Activated T-cell treated with anti-CD3 and anti-CD28 coated beads, Interleukin-2, amount 50 U/mL, for 72 hours (primary cell): ENCODE results near the gene ALG9. TPM values are rescaled to one million over a fixed set of nuclear protein-coding genes. Genes with fewer than 3 reads are reported as not detected.

ENCODE experiments used
- ATAC-seq, 2 donors: fragments of 150-1000 bp; cut with Tn5 transposase; replicated peaks in 1 of 2; 2 replicates each; pipeline ENCODE4 v1.10.0; 2021; ENCODE audit warnings: moderate library complexity in 2 of 2, mild to moderate bottlenecking in 1 of 2
- DNase-seq, 2 donors: peaks; one replicate each; pipeline ENCODE4 v3.0.0; 2021 to 2022; ENCODE audit warnings: mixed read lengths in 1 of 2
- H3K27ac Mint-ChIP-seq: one replicate; pipeline ENCODE4 v1.8.0; 2022; ENCODE audit warnings: mild to moderate bottlenecking, moderate library complexity, mixed read lengths
- H3K27me3 Mint-ChIP-seq: one replicate; pipeline ENCODE4 v1.8.0; 2022; ENCODE audit warnings: low read depth, mixed read lengths
- H3K36me3 Mint-ChIP-seq, 2 donors: one replicate each; pipeline ENCODE4 v1.8.0; 2022; ENCODE audit warnings: mixed read lengths in 2 of 2, mild to moderate bottlenecking in 1 of 2; ENCODE audit not compliant: insufficient read depth in 2 of 2
- H3K4me1 Mint-ChIP-seq: one replicate; pipeline ENCODE4 v1.8.0; 2022; ENCODE audit warnings: low read depth, mixed read lengths
- H3K4me3 Mint-ChIP-seq, 2 donors: one replicate each; pipeline ENCODE4 v1.8.0; 2022; ENCODE audit warnings: mild to moderate bottlenecking in 2 of 2, mixed read lengths in 2 of 2, moderate library complexity in 2 of 2
- H3K9me3 Mint-ChIP-seq, 2 donors: one replicate each; pipeline ENCODE4 v1.8.0; 2022; ENCODE audit warnings: mixed read lengths in 2 of 2
- total RNA-seq, 2 donors: library from RNA; stranded (reverse); gene quantifications; one replicate each; pipeline ENCODE4 v1.2.3, GENCODE V29; 2022

The ALG9 gene, protein sequence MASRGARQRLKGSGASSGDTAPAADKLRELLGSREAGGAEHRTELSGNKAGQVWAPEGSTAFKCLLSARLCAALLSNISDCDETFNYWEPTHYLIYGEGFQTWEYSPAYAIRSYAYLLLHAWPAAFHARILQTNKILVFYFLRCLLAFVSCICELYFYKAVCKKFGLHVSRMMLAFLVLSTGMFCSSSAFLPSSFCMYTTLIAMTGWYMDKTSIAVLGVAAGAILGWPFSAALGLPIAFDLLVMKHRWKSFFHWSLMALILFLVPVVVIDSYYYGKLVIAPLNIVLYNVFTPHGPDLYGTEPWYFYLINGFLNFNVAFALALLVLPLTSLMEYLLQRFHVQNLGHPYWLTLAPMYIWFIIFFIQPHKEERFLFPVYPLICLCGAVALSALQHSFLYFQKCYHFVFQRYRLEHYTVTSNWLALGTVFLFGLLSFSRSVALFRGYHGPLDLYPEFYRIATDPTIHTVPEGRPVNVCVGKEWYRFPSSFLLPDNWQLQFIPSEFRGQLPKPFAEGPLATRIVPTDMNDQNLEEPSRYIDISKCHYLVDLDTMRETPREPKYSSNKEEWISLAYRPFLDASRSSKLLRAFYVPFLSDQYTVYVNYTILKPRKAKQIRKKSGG
- total RNA-seq: 10 to 100 TPM; 46.1 to 52.5 TPM

DNA sequence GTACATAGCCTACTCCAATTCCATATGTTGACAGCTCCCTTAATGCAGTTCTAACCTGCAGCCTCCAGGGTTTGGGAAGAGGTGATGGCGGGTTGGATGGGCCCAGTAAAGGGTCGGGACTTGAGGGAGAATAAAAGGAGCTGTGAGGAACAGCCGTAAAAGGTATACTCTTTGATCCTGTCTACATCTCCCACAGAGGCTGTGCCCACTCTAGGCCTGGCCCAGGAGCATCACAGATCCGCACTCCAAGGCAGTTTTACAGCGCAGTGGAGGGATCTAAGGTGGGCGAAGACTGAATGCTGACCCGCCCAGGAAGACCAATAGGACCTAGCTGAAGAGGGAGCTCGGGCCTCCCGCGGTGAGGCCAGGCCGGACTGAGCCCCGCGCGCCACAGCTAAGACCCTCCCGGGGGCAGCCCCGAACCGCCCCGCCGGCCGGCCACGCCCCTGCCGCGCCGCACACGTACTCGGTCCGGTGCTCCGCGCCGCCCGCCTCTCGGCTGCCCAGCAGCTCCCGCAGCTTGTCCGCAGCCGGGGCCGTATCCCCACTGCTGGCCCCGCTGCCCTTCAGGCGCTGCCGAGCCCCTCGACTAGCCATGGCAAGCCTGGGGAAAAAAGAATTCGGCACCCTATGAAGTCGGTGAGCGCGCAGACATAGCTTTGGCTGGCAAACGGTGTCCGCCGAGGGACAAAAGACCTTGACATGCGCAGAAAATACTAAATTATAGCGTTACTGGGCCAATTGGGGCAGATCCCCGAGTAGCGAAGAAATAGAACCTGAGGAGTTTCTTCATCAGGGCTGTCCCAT lies at the start of gene ALG9:
Gene ALG9 (minus strand): TSS at position 696 of the 807 bp plus-strand sequence. CDS start 99 bp downstream, at position 597.
- ATAC-seq: peak; percentile 95 to 96
- H3K36me3 Mint-ChIP-seq: peaks cover 10 to 19% of the 10 kb centered on the region in 2 donors
- peak within 1 kb of the TSS; percentile 98 for H3K27ac Mint-ChIP-seq

DNA sequence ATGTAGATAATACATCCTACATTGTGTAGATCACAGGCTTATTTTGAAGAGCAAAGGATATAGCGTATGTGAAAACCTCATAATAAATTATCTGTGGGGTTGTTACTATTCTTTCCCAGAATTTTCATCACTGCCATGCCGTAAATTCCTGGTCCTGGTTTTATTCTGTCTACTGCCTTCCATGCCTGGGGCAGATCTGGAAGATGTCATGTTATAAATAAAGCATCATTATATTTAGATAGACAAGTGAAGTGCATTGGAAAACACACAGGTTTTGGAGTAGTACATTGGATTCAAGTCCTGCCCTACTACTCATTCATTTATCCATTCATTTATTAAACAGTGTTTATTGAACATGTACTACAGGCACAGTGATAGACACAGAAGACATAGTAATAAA lies 49.5 kb upstream of the ALG9 start:
- Mint-ChIP-seq H3K27ac (no peak overlapping the region), H3K4me3 (no peak overlapping the region), H3K9me3 (no peaks in the 10 kb centered on the region), H3K36me3 (no peaks in the 10 kb centered on the region), H3K27me3 (peaks cover 21% of the 10 kb centered on the region), H3K4me1 (peaks cover 4% of the 10 kb centered on the region)
- ATAC-seq (no peak), DNase-seq (no peak)

More for the DNA sequence above, at the start of gene ALG9:
- H3K4me3 Mint-ChIP-seq: peak within 1 kb of the TSS; percentile 91
- H3K9me3 Mint-ChIP-seq: no peaks in the 10 kb centered on the region
- peak; percentile 88 to 91 for DNase-seq
- H3K4me1 Mint-ChIP-seq: peaks cover 29% of the 10 kb centered on the region
- H3K27me3 Mint-ChIP-seq: no peaks in the 10 kb centered on the region

DNA sequence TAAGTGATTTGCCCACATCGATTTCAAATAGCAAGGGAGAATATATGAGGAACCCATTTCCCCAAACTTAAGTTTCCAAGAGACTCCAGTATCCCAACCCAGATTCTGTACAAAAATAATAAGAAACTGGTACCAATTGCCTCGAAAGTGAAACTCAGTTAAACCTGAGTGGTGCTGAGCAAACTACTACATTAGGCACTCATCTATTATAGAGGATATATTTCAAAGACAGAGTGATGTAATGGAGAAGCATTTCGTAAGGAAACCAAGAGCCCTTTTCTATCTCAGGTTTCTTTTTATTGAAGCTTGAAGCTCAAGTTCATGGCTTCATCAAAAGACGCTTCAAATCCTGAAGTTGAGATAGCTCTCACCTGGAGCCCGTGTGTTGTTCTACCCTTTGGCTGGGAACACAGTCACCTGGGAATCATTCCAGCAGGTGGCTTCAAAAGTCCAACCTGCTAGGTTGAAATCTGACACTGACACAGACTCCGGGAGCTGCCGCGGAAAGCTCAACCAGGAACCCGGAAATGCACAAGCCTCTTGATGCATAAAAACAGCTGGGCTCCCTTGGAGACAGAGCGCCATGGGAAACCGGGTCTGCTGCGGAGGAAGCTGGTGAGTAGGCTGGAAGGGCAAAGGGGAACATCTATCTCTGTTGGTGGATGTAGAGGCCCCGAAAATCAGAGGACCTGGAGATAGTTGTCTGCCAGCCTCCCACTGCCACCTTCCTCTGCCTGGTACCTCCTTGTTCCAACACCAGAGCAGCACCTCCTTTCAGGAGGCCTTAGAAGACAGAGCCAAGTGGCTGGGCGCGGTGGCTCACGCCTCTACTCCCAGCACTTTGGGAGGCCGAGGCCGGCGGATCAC lies 47.2 kb upstream of the ALG9 start, which contains the start of gene C11orf52:
Gene C11orf52 (plus strand): TSS at position 524 of the 867 bp plus-strand sequence. CDS start 60 bp downstream, at position 584.
- peaks cover 27% of the 10 kb centered on the region for H3K27me3 Mint-ChIP-seq
- no peak for DNase-seq
- H3K9me3 Mint-ChIP-seq: no peaks in the 10 kb centered on the region
- H3K36me3 Mint-ChIP-seq: no peaks in the 10 kb centered on the region
- no peak within 1 kb of the TSS for H3K4me3 Mint-ChIP-seq
- no peak for ATAC-seq
- no peak within 1 kb of the TSS for H3K27ac Mint-ChIP-seq
- H3K4me1 Mint-ChIP-seq: no peaks in the 10 kb centered on the region

DNA sequence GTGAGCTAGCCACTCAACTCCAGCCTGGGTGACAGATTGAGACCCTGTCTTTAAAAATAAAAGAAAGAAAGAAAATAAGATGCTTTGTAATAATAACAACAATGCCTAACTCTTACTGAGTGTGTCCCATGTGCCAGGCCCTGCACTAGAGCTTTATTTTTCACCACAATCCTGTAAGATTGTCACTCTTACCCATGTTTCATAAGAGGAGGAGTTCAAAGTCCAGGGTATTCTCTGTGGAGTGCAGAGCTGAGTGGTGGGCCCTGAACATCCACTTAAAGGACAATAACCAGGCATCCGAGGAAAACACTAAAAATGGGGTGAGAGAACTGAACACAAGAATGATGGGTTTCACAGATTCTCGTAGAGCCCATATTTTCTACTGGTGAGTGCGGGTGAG lies 46.4 kb upstream of the ALG9 start:
- H3K4me1 Mint-ChIP-seq: no peaks in the 10 kb centered on the region
- DNase-seq: no peak
- H3K4me3 Mint-ChIP-seq: no peak overlapping the region
- no peak for ATAC-seq
- H3K27ac Mint-ChIP-seq: no peak overlapping the region
- no peaks in the 10 kb centered on the region for H3K36me3 Mint-ChIP-seq
- H3K27me3 Mint-ChIP-seq: peaks cover 27% of the 10 kb centered on the region
- H3K9me3 Mint-ChIP-seq: no peaks in the 10 kb centered on the region

DNA sequence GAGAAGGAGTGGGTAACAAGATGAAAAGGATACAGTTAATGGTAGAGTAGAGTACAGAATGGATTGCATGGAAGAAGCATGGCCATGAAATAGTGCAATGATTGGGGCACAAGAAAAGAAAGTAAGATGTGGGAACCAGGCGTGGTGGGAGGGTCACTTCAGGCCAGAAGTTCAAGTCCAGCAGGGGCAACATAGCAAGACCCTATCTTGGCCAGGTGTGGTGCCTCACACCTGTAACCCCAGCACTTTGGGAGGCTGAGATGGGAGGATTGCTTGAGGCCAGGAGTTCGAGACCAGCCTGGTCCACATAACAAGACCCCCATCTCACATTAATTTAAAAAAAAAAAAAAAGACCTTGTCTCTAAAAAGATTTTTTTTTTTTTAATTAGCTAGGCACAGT lies 45.9 kb upstream of the ALG9 start:
- H3K27me3 Mint-ChIP-seq: peaks cover 27% of the 10 kb centered on the region
- no peaks in the 10 kb centered on the region for H3K4me1 Mint-ChIP-seq
- H3K4me3 Mint-ChIP-seq: no peak overlapping the region
- H3K9me3 Mint-ChIP-seq: no peaks in the 10 kb centered on the region
- no peaks in the 10 kb centered on the region for H3K36me3 Mint-ChIP-seq
- H3K27ac Mint-ChIP-seq: no peak overlapping the region
- DNase-seq (no peak), ATAC-seq (no peak)

DNA sequence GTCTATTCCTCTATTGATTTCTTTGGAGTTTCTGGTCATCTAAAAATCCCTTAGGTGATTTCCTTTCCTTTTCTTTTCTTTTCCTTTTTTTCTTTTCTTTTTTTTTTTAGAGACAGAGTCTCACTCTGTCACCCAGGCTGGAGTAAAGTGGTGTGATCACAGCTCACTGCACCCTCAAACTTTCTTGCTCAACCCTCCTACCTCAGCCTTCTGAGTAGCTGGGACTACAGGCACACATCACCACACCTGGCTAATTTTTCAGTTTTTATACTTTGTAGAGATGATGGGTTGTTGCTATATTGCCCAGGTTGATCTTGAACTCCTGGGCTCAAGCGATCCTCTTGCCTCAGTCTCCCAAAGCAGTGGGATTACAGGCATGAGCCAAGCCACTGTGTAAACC lies 45.4 kb upstream of the ALG9 start:
- H3K27me3 Mint-ChIP-seq: peaks cover 28% of the 10 kb centered on the region
- H3K4me1 Mint-ChIP-seq: no peaks in the 10 kb centered on the region
- H3K27ac Mint-ChIP-seq: no peak overlapping the region
- ATAC-seq (no peak), DNase-seq (no peak)
- H3K4me3 Mint-ChIP-seq: no peak overlapping the region
- H3K9me3 Mint-ChIP-seq: no peaks in the 10 kb centered on the region
- H3K36me3 Mint-ChIP-seq: no peaks in the 10 kb centered on the region

DNA sequence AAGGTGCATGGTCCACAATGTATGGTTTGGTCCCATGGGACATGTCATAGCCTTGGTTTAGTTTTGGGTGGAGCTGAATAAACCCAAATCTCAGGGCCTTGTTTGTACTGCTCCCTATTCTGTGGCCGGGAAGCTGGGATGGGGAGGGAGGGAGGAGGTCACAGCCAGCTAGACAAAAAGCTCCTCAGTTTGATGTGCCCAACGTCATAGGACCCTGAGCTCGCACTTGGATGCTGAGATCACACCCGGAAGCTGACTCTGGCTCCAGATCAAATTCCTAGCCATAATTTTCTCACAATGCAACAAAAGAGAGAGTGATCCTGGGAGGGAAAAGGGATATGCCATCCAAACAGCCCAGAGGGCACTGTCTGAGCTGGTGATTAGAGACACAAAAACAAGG lies 42.6 kb upstream of the ALG9 start:
- no peak overlapping the region for H3K27ac Mint-ChIP-seq
- H3K36me3 Mint-ChIP-seq: no peaks in the 10 kb centered on the region
- ATAC-seq (no peak), DNase-seq (no peak)
- no peaks in the 10 kb centered on the region for H3K9me3 Mint-ChIP-seq
- no peak overlapping the region for H3K4me3 Mint-ChIP-seq
- H3K4me1 Mint-ChIP-seq: no peaks in the 10 kb centered on the region
- peaks cover 44% of the 10 kb centered on the region for H3K27me3 Mint-ChIP-seq

DNA sequence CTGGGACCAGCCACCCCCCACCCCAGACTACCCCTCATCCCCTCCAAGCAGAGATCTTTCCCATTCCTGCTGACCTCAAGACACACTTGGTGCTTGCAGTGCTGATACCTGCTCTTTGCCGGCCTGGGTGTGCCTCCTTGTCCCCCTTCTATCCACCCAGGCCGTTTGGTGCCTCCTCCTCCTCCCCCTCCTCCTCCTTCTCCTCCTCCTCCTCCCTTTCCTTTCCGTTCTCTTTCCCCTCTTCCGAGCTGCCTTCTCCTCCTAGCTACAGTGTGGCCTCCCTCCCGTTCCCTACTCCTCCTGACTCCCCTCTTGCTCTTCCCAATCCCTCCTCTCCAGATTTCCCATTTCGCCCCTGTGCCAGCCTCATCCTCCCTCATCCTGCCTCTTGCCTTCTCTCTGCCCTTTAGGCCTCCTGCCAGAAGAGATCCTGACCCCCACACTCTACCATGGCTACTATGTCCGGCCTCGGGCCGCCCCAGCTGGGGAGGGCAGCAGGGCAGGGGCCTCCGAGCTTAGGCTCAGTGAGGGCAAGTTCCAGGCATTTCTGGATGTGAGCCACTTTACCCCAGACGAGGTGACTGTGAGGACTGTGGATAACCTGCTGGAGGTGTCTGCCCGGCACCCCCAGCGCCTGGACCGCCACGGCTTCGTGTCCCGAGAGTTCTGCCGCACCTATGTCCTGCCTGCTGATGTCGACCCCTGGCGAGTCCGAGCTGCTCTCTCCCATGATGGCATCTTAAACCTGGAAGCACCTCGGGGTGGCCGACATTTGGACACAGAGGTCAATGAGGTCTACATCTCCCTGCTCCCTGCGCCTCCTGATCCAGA lies 41.9 kb upstream of the ALG9 start:
- Mint-ChIP-seq H3K27ac (no peak overlapping the region), H3K4me1 (no peaks in the 10 kb centered on the region), H3K27me3 (peaks cover 44% of the 10 kb centered on the region), H3K9me3 (no peaks in the 10 kb centered on the region), H3K4me3 (no peak overlapping the region), H3K36me3 (no peaks in the 10 kb centered on the region)
- DNase-seq (no peak), ATAC-seq (no peak)

DNA sequence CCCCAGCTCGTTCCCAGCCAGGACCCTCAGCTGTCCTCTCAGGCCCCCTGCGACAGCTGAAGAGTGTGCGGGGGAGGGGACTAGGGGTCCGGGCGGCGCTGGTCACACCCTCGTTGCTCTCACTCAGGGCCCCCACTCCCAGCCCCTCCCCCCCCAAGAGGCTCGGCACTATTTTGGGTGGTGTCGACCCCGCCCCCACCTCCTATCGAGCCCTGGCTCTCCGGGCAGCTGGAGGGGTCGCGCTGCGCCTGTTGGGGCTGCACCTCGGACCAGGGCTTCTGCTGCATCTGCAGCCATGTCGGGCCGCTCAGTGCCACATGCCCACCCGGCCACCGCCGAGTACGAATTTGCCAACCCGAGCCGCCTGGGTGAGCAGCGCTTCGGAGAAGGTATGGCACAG lies 41.2 kb upstream of the ALG9 start, which contains the start of gene HSPB2:
Gene HSPB2 (plus strand): TSS at position 200 of the 400 bp plus-strand sequence. CDS start 96 bp downstream, at position 296.
- Mint-ChIP-seq H3K27me3 (peaks cover 44% of the 10 kb centered on the region), H3K4me1 (no peaks in the 10 kb centered on the region), H3K9me3 (no peaks in the 10 kb centered on the region), H3K36me3 (no peaks in the 10 kb centered on the region), H3K27ac (no peak within 1 kb of the TSS), H3K4me3 (no peak within 1 kb of the TSS)
- no peak for ATAC-seq
- no peak for DNase-seq

DNA sequence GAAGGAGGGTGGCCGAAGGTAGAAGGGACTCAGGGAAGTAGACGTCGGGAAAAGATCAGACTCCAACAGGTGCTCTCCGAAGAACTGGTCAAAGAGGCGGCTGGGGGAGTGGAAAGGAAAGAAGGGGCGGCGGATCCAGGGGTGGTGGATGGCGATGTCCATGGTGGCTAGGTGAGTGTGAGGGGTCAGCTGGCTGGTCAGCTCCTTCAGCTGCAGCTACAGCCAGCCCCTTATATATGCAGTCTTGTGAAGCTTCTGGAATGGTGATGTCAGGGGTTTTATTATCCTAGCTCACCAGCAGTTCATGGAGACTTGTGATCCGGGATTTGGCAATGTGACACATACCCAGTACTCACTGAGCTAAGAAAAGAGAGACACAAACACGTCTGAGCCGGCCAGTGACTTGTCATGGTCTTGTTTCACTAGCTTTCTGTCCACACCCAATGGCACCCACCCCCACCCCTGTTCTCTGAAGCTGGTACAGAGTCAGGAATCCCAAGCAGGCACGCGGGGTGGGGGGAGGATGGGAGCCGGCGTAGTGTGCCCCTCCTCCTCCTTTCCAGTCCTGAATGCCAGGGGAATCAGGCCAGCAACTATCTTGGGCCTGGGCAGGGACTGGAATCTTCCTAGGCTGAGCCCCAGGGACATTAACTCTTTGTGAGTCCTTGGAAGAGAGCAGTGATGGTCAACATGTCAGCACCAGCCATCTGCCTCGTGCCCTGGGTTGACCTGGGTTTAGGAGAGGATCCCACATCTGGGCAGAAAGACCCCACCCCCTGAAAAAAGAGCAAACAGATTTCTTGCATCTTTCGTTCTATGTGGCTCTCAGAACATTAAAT lies 40.4 kb upstream of the ALG9 start, which contains the start of gene CRYAB:
Gene CRYAB (minus strand): TSS at position 208 of the 839 bp plus-strand sequence. CDS start 46 bp downstream, at position 162.
- H3K36me3 Mint-ChIP-seq: no peaks in the 10 kb centered on the region
- H3K4me1 Mint-ChIP-seq: no peaks in the 10 kb centered on the region
- no peak within 1 kb of the TSS for H3K27ac Mint-ChIP-seq
- H3K4me3 Mint-ChIP-seq: no peak within 1 kb of the TSS
- ATAC-seq (no peak), DNase-seq (no peak)
- H3K27me3 Mint-ChIP-seq: peaks cover 43% of the 10 kb centered on the region
- no peaks in the 10 kb centered on the region for H3K9me3 Mint-ChIP-seq
